Endometrium (tissue), 2 donors: ENCODE measurements around the gene NECAB3.
"Not testable (repeated sequence)": the region's sequence is repeated elsewhere in the genome, so short reads cannot be mapped to it uniquely, and the experiment has no call there.

Experiments used
- FAIRE-seq: peaks from 2 replicates; lab custom pipeline; 2012; peaks lifted over from hg19 to GRCh38; lab: Jason Lieb, UNC
- donor health status: control.
- donor health status: control.

Gene NECAB3

GRCh38 chr20:33648396-33649004 is 25.7 kb downstream of the NECAB3 start:
- no peak for FAIRE-seq

- no peak for FAIRE-seq
These were observed 26.4 kb downstream of the NECAB3 start for GRCh38 chr20:33647603-33648395.

- not testable (repeated sequence) for FAIRE-seq
These were observed 27.1 kb downstream of the NECAB3 start for GRCh38 chr20:33646959-33647602.

GRCh38 chr20:33646191-33646590 is 28.0 kb downstream of the NECAB3 start:
- FAIRE-seq, result no peak

GRCh38 chr20:33645396-33645795 is 28.8 kb downstream of the NECAB3 start:
- FAIRE-seq, result no peak

GRCh38 chr20:33645072-33645358 is 29.2 kb downstream of the NECAB3 start:
- FAIRE-seq, result no peak

- FAIRE-seq, result no peak
These were observed 29.7 kb downstream of the NECAB3 start for GRCh38 chr20:33644313-33645071.

GRCh38 chr20:33640287-33640686 is 33.9 kb downstream of the NECAB3 start:
- FAIRE-seq, result no peak

- no peak for FAIRE-seq
These were observed 37.5 kb downstream of the NECAB3 start for GRCh38 chr20:33636776-33637175.

- no peak for FAIRE-seq
These were observed 38.9 kb downstream of the NECAB3 start for GRCh38 chr20:33635341-33635740.

GRCh38 chr20:33631910-33632309 is 42.3 kb downstream of the NECAB3 start:
- not testable (repeated sequence) for FAIRE-seq

GRCh38 chr20:33630507-33630906 is 43.7 kb downstream of the NECAB3 start:
- FAIRE-seq, result no peak

GRCh38 chr20:33629979-33630378 is 44.2 kb downstream of the NECAB3 start:
- no peak for FAIRE-seq

GRCh38 chr20:33629533-33629932 is 44.7 kb downstream of the NECAB3 start:
- FAIRE-seq, result no peak

- FAIRE-seq, result no peak
These were observed 46.5 kb downstream of the NECAB3 start for GRCh38 chr20:33627577-33628216.

GRCh38 chr20:33626190-33626589 is 48.0 kb downstream of the NECAB3 start:
- FAIRE-seq, result no peak

- no peak for FAIRE-seq
These were observed 49.8 kb downstream of the NECAB3 start for GRCh38 chr20:33624399-33624798.

- FAIRE-seq, result no peak
These were observed 51.4 kb downstream of the NECAB3 start for GRCh38 chr20:33622705-33623365.

GRCh38 chr20:33621717-33622400 is 52.4 kb downstream of the NECAB3 start:
- no peak for FAIRE-seq

GRCh38 chr20:33612001-33612400 is 62.2 kb downstream of the NECAB3 start:
- no peak for FAIRE-seq

- no peak for FAIRE-seq
These were observed 63.1 kb downstream of the NECAB3 start for GRCh38 chr20:33611106-33611505.
